Ishikawa (cell line): ENCODE measurements around the gene COL4A4.

ENCODE experiments used
- RAD21 ChIP-seq: IDR thresholded peaks from 2 replicates; pipeline ENCODE4 v1.6.1; 2012; ENCODE audit warnings: low read depth
- TAF1 ChIP-seq: IDR thresholded peaks from 2 replicates; pipeline ENCODE4 v1.6.1; 2012; ENCODE audit warnings: low read depth, mild to moderate bottlenecking
- USF1 ChIP-seq: IDR thresholded peaks from 2 replicates; pipeline ENCODE4 v1.6.1; 2012
- TF ChIP-seq, protein P1 (sequence below): IDR thresholded peaks from 2 replicates; pipeline ENCODE4 v1.6.1; 2012

- TF ChIP-seq, protein P1, sequence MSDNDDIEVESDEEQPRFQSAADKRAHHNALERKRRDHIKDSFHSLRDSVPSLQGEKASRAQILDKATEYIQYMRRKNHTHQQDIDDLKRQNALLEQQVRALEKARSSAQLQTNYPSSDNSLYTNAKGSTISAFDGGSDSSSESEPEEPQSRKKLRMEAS: no peak
- TF ChIP-seq TAF1 (no peak), RAD21 (no peak), USF1 (no peak)
Observed at GRCh38 chr2:227052879-227053278, 111.1 kb downstream of the COL4A4 start.
